LNCAP (cell line): ENCODE data around the gene THTPA.

Source experiments
- CTCF ChIP-seq: fragments of 450-650 bp; IDR thresholded peaks from 2 replicates; pipeline ENCODE4 v1.5.1; 2017; ENCODE audit warnings: mild to moderate bottlenecking

The THTPA gene

GRCh38 chr14:23568021-23568599 is 12.0 kb downstream of the THTPA start:
- TF ChIP-seq CTCF, result no peak

GRCh38 chr14:23568600-23569331 is 12.7 kb downstream of the THTPA start:
- TF ChIP-seq CTCF, result peak; percentile 13; the same call in 1 of the 2 replicates

- no peak for TF ChIP-seq CTCF
Observed at GRCh38 chr14:23569443-23570151, 13.5 kb downstream of the THTPA start.

GRCh38 chr14:23570806-23571483 is 14.9 kb downstream of the THTPA start:
- no peak for TF ChIP-seq CTCF

GRCh38 chr14:23571701-23572523 is 15.8 kb downstream of the THTPA start:
- TF ChIP-seq CTCF, result no peak

- no peak for TF ChIP-seq CTCF
Observed at GRCh38 chr14:23572524-23572828, 16.4 kb downstream of the THTPA start.

GRCh38 chr14:23572836-23573235 is 16.8 kb downstream of the THTPA start:
- TF ChIP-seq CTCF, result no peak
